ENCODE measurements around the gene TMEM263. TPM values are rescaled to one million over a fixed set of nuclear protein-coding genes. Genes with fewer than 3 reads are reported as not detected.
"Not testable (repeated sequence)": the region's sequence is repeated elsewhere in the genome, so short reads cannot be mapped to it uniquely, and the experiment has no call there.

TMEM263 gene
- polyA plus RNA-seq, 2 donors = 2.8 to 4.4 TPM

DNA sequence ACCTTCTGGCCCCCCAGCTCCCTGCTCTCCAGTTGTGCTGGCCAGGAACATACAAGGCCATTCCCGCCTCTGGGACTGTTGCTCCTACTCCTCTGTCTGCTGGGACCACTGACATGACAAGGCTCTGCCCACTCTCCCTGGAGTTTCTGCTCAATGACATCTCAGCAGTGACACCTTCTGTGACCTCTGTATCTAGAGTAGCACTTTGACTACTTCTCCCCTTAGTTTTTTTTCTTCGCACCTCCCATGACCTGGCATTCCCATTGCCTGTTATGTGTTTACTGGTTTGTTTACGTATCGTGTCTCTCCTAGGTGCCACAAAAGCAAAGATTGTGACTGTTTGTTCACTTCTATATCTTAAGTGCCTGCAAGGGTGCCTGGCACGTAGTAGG lies 40.1 kb upstream of the TMEM263 start:
- Histone ChIP-seq H3K27ac (ENCODE audit: low read depth in 2 of 2, low read length in 1 of 2) (no peak overlapping the region), H3K4me1 (ENCODE audit: control insufficient read depth in 2 of 2, insufficient read depth in 2 of 2, low read length in 1 of 2) (no peaks in the 10 kb centered on the region), H3K36me3 (ENCODE audit: control insufficient read depth in 2 of 2, insufficient read depth in 2 of 2, low read length in 1 of 2) (no peaks in the 10 kb centered on the region), H3K4me3 (ENCODE audit: low read depth in 1 of 2, low read length in 2 of 2) (no peak overlapping the region), H3K27me3 (ENCODE audit: control insufficient read depth in 1 of 2, insufficient read depth in 2 of 2, low read length in 2 of 2) (no peaks in the 10 kb centered on the region), H3K9me3 (ENCODE audit: control insufficient read depth in 2 of 2, insufficient read depth in 1 of 2, low read depth in 1 of 2, low read length in 1 of 2) (no peaks in the 10 kb centered on the region)
- 69 to 79% methylated on average over 5 of the region's 5 CpGs for WGBS, 2 donors

DNA sequence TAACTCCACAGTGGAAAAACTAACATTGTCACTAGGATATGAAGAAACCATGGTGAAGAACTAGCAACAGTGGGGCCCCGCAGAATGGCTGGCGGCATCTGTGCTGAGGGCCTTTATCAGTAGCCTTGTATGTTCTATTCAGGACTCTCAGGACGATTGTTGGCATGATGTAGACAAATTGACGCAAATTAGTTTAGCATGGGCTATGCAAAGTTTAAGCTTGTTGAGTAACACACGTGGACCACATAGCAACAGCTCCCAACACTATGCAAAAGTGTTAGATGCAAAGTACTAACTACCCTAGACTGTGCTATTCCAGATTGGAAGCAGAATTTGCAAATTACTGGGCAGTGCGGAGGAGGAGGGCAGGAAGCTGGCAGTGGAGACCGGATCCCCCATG lies 38.2 kb upstream of the TMEM263 start:
- no peaks in the 10 kb centered on the region for H3K4me1 ChIP-seq (ENCODE audit: control insufficient read depth in 2 of 2, insufficient read depth in 2 of 2, low read length in 1 of 2)
- WGBS, 2 donors = 55 to 67% methylated on average over 7 of the region's 7 CpGs
- H3K27ac ChIP-seq (ENCODE audit: low read depth in 2 of 2, low read length in 1 of 2) = no peak overlapping the region
- H3K9me3 ChIP-seq (ENCODE audit: control insufficient read depth in 2 of 2, insufficient read depth in 1 of 2, low read depth in 1 of 2, low read length in 1 of 2) = no peaks in the 10 kb centered on the region
- no peak overlapping the region for H3K4me3 ChIP-seq (ENCODE audit: low read depth in 1 of 2, low read length in 2 of 2)
- no peaks in the 10 kb centered on the region for H3K36me3 ChIP-seq (ENCODE audit: control insufficient read depth in 2 of 2, insufficient read depth in 2 of 2, low read length in 1 of 2)
- H3K27me3 ChIP-seq (ENCODE audit: control insufficient read depth in 1 of 2, insufficient read depth in 2 of 2, low read length in 2 of 2) = no peaks in the 10 kb centered on the region

DNA sequence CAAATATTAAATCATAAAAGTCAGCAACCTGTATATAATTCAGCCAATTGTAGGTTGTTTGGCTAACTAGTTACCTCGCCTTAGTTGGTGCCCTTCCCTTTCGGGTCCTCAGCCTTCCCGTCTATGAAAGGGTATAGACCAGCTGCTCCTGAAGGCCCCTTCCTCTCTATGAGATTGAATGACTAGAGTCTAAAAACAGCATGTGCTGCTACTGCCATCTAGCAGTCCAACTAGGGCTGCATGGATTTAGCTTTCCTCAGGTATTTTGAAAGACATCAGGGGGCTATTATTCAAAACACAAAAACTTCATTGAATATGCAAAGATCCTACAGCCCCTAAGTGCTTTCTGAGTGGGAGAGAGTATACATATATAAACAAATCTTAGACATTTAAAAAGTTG lies 37.0 kb upstream of the TMEM263 start:
- Histone ChIP-seq H3K4me1 (ENCODE audit: control insufficient read depth in 2 of 2, insufficient read depth in 2 of 2, low read length in 1 of 2) (no peaks in the 10 kb centered on the region), H3K4me3 (ENCODE audit: low read depth in 1 of 2, low read length in 2 of 2) (no peak overlapping the region), H3K36me3 (ENCODE audit: control insufficient read depth in 2 of 2, insufficient read depth in 2 of 2, low read length in 1 of 2) (no peaks in the 10 kb centered on the region), H3K27ac (ENCODE audit: low read depth in 2 of 2, low read length in 1 of 2) (no peak overlapping the region), H3K9me3 (ENCODE audit: control insufficient read depth in 2 of 2, insufficient read depth in 1 of 2, low read depth in 1 of 2, low read length in 1 of 2) (no peaks in the 10 kb centered on the region), H3K27me3 (ENCODE audit: control insufficient read depth in 1 of 2, insufficient read depth in 2 of 2, low read length in 2 of 2) (no peaks in the 10 kb centered on the region)
- WGBS, 2 donors = 28 to 34% methylated on average over 3 of the region's 3 CpGs

GRCh38 chr12:106919910-106920544 lies 35.7 kb upstream of the TMEM263 start:
- Histone ChIP-seq H3K36me3 (ENCODE audit: control insufficient read depth in 2 of 2, insufficient read depth in 2 of 2, low read length in 1 of 2) (no peaks in the 10 kb centered on the region), H3K4me3 (ENCODE audit: low read depth in 1 of 2, low read length in 2 of 2) (no peak overlapping the region), H3K9me3 (ENCODE audit: control insufficient read depth in 2 of 2, insufficient read depth in 1 of 2, low read depth in 1 of 2, low read length in 1 of 2) (no peaks in the 10 kb centered on the region), H3K4me1 (ENCODE audit: control insufficient read depth in 2 of 2, insufficient read depth in 2 of 2, low read length in 1 of 2) (no peaks in the 10 kb centered on the region), H3K27me3 (ENCODE audit: control insufficient read depth in 1 of 2, insufficient read depth in 2 of 2, low read length in 2 of 2) (no peaks in the 10 kb centered on the region), H3K27ac (ENCODE audit: low read depth in 2 of 2, low read length in 1 of 2) (no peak overlapping the region)
- 41 to 47% methylated on average over 4 of the region's 4 CpGs for WGBS, 2 donors

GRCh38 chr12:106921976-106922375 lies 33.7 kb upstream of the TMEM263 start:
- H3K4me1 ChIP-seq (ENCODE audit: control insufficient read depth in 2 of 2, insufficient read depth in 2 of 2, low read length in 1 of 2); H3K4me3 ChIP-seq (ENCODE audit: low read depth in 1 of 2, low read length in 2 of 2); H3K36me3 ChIP-seq (ENCODE audit: control insufficient read depth in 2 of 2, insufficient read depth in 2 of 2, low read length in 1 of 2); H3K9me3 ChIP-seq (ENCODE audit: control insufficient read depth in 2 of 2, insufficient read depth in 1 of 2, low read depth in 1 of 2, low read length in 1 of 2); H3K27ac ChIP-seq (ENCODE audit: low read depth in 2 of 2, low read length in 1 of 2); H3K27me3 ChIP-seq (ENCODE audit: control insufficient read depth in 1 of 2, insufficient read depth in 2 of 2, low read length in 2 of 2): not testable (repeated sequence)
- WGBS, 2 donors = 75 to 78% methylated on average over 2 of the region's 2 CpGs

GRCh38 chr12:106923594-106923993 lies 32.1 kb upstream of the TMEM263 start:
- not testable (repeated sequence) for H3K4me3 ChIP-seq (ENCODE audit: low read depth in 1 of 2, low read length in 2 of 2); H3K36me3 ChIP-seq (ENCODE audit: control insufficient read depth in 2 of 2, insufficient read depth in 2 of 2, low read length in 1 of 2); H3K27ac ChIP-seq (ENCODE audit: low read depth in 2 of 2, low read length in 1 of 2); H3K27me3 ChIP-seq (ENCODE audit: control insufficient read depth in 1 of 2, insufficient read depth in 2 of 2, low read length in 2 of 2); H3K4me1 ChIP-seq (ENCODE audit: control insufficient read depth in 2 of 2, insufficient read depth in 2 of 2, low read length in 1 of 2); H3K9me3 ChIP-seq (ENCODE audit: control insufficient read depth in 2 of 2, insufficient read depth in 1 of 2, low read depth in 1 of 2, low read length in 1 of 2)
- 83 to 91% methylated on average over 2 of the region's 2 CpGs for WGBS, 2 donors

DNA sequence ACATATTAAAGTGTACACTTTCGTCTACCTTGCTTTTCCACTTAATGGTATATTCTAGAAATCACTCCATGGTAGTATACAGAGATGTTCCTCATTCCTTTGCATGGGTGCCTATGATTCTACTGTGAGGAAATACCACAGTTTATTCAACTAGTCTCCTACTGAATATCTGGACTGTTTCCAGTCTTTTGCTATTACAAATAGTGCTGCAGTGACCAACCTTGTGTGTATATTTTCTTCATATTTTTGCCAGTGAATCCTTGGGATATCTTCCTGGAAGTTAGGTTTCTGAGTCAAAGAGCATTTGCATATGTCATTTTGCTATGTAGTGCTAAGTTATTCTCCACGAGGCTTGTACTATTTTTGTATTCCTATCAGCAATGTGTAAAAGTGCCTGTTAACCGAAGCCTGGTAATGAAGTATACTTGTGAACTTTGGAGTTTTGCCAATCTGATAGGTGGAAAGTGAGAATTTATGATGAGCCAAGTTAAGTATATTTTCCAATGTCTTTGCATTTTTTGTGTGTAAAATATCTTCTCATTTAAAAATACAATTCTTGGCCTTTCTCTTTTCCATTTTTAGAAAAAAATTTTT lies 31.3 kb upstream of the TMEM263 start:
- Histone ChIP-seq H3K27me3 (ENCODE audit: control insufficient read depth in 1 of 2, insufficient read depth in 2 of 2, low read length in 2 of 2) (no peaks in the 10 kb centered on the region), H3K9me3 (ENCODE audit: control insufficient read depth in 2 of 2, insufficient read depth in 1 of 2, low read depth in 1 of 2, low read length in 1 of 2) (no peaks in the 10 kb centered on the region)
- 67 to 76% methylated on average over 3 of the region's 3 CpGs for WGBS, 2 donors

DNA sequence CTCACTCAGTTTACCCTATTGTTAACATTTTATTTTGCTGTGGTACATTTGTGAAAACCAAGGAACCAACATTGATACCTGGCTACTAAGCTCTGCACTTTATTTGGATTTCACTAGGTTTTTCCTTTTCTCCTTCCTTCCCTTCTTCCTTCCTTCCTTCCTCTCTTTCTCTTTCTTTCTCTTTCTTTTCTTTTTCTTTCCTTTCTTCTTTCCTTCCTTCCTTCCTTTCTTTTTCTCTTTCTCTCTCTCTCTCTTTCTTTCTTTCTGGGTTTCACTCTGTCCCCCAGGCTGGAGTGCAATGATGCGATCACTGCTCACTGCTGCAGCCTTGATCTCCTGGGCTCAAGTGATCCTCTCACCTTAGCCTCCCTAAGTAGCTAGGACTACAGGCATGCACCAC lies 29.1 kb upstream of the TMEM263 start:
- Histone ChIP-seq H3K27ac (ENCODE audit: low read depth in 2 of 2, low read length in 1 of 2) (no peak overlapping the region), H3K4me3 (ENCODE audit: low read depth in 1 of 2, low read length in 2 of 2) (no peak overlapping the region), H3K4me1 (ENCODE audit: control insufficient read depth in 2 of 2, insufficient read depth in 2 of 2, low read length in 1 of 2) (no peaks in the 10 kb centered on the region), H3K9me3 (ENCODE audit: control insufficient read depth in 2 of 2, insufficient read depth in 1 of 2, low read depth in 1 of 2, low read length in 1 of 2) (no peaks in the 10 kb centered on the region), H3K36me3 (ENCODE audit: control insufficient read depth in 2 of 2, insufficient read depth in 2 of 2, low read length in 1 of 2) (no peaks in the 10 kb centered on the region), H3K27me3 (ENCODE audit: control insufficient read depth in 1 of 2, insufficient read depth in 2 of 2, low read length in 2 of 2) (no peaks in the 10 kb centered on the region)
- 91 to 97% methylated on average over 1 of the region's 1 CpG for WGBS, 2 donors

More for the DNA sequence above, 31.3 kb upstream of the TMEM263 start:
- Histone ChIP-seq H3K36me3 (ENCODE audit: control insufficient read depth in 2 of 2, insufficient read depth in 2 of 2, low read length in 1 of 2) (no peaks in the 10 kb centered on the region), H3K4me1 (ENCODE audit: control insufficient read depth in 2 of 2, insufficient read depth in 2 of 2, low read length in 1 of 2) (no peaks in the 10 kb centered on the region), H3K4me3 (ENCODE audit: low read depth in 1 of 2, low read length in 2 of 2) (no peak overlapping the region), H3K27ac (ENCODE audit: low read depth in 2 of 2, low read length in 1 of 2) (no peak overlapping the region)

- Histone ChIP-seq H3K4me1 (ENCODE audit: control insufficient read depth in 2 of 2, insufficient read depth in 2 of 2, low read length in 1 of 2) (no peaks in the 10 kb centered on the region), H3K27me3 (ENCODE audit: control insufficient read depth in 1 of 2, insufficient read depth in 2 of 2, low read length in 2 of 2) (peaks cover 0 to 2% of the 10 kb centered on the region in 2 donors), H3K4me3 (ENCODE audit: low read depth in 1 of 2, low read length in 2 of 2) (no peak overlapping the region), H3K27ac (ENCODE audit: low read depth in 2 of 2, low read length in 1 of 2) (no peak overlapping the region), H3K36me3 (ENCODE audit: control insufficient read depth in 2 of 2, insufficient read depth in 2 of 2, low read length in 1 of 2) (no peaks in the 10 kb centered on the region), H3K9me3 (ENCODE audit: control insufficient read depth in 2 of 2, insufficient read depth in 1 of 2, low read depth in 1 of 2, low read length in 1 of 2) (no peaks in the 10 kb centered on the region)
- WGBS, 2 donors = 83 to 87% methylated on average over 3 of the region's 3 CpGs
Measured at GRCh38 chr12:106934277-106934676, 21.4 kb upstream of the TMEM263 start.

- no peaks in the 10 kb centered on the region for H3K4me1 ChIP-seq (ENCODE audit: control insufficient read depth in 2 of 2, insufficient read depth in 2 of 2, low read length in 1 of 2)
- H3K36me3 ChIP-seq (ENCODE audit: control insufficient read depth in 2 of 2, insufficient read depth in 2 of 2, low read length in 1 of 2) = no peaks in the 10 kb centered on the region
- 66 to 75% methylated on average over 6 of the region's 6 CpGs for WGBS, 2 donors
- H3K4me3 ChIP-seq (ENCODE audit: low read depth in 1 of 2, low read length in 2 of 2) = no peak overlapping the region
- H3K27me3 ChIP-seq (ENCODE audit: control insufficient read depth in 1 of 2, insufficient read depth in 2 of 2, low read length in 2 of 2) = no peaks in the 10 kb centered on the region
- H3K9me3 ChIP-seq (ENCODE audit: control insufficient read depth in 2 of 2, insufficient read depth in 1 of 2, low read depth in 1 of 2, low read length in 1 of 2) = no peaks in the 10 kb centered on the region
- no peak overlapping the region for H3K27ac ChIP-seq (ENCODE audit: low read depth in 2 of 2, low read length in 1 of 2)
Measured at GRCh38 chr12:106941481-106942156, 14.1 kb upstream of the TMEM263 start.
